Suprapubic skin (tissue), 4 donors: Measurements from ENCODE around the gene IL9. TPM values are rescaled to one million over a fixed set of nuclear protein-coding genes. Genes with fewer than 3 reads are reported as not detected.

Experiments used
- DNase-seq, 2 donors: peaks; one replicate each; pipeline ENCODE4 v3.0.0-alpha.2; 2019; ENCODE audit warnings: low spot score in 2 of 2
- H3K27ac ChIP-seq: fragments of 200-600 bp; sonication (generic); one replicate; pipeline ENCODE4 v1.5.1; 2019
- H3K27me3 ChIP-seq: fragments of 200-600 bp; sonication (generic); one replicate; pipeline ENCODE4 v1.5.1; 2019
- H3K36me3 ChIP-seq: fragments of 200-600 bp; sonication (generic); one replicate; pipeline ENCODE4 v1.5.1; 2019
- H3K4me1 ChIP-seq: fragments of 200-600 bp; sonication (generic); one replicate; pipeline ENCODE4 v1.5.1; 2019
- H3K4me3 ChIP-seq: fragments of 200-600 bp; sonication (generic); one replicate; pipeline ENCODE4 v1.5.1; 2019; ENCODE audit warnings: mild to moderate bottlenecking
- H3K9me3 ChIP-seq: fragments of 200-600 bp; sonication (generic); one replicate; pipeline ENCODE4 v1.5.1; 2019
- CTCF ChIP-seq, 2 donors: fragments of 200-600 bp in 1 of 2; fragments of 450-650 bp in 1 of 2; sonication (generic) in 1 of 2; IDR thresholded peaks; one replicate each; pipeline ENCODE4 v1.5.1; 2016 to 2019; ENCODE audit warnings: antibody characterized with exemption in 2 of 2, mild to moderate bottlenecking in 1 of 2, moderate library complexity in 1 of 2
- EP300 ChIP-seq: sonication (generic); formaldehyde crosslinking; IDR thresholded peaks from one replicate; pipeline ENCODE4 v1.6.1; 2017; ENCODE audit warnings: antibody characterized with exemption
- POLR2A ChIP-seq, 2 donors: fragments of 450-650 bp; IDR thresholded peaks; one replicate each; pipeline ENCODE4 v1.6.1; 2017; ENCODE audit warnings: antibody characterized with exemption in 2 of 2, mild to moderate bottlenecking in 2 of 2, moderate library complexity in 2 of 2
- POLR2AphosphoS5 ChIP-seq, 3 donors: sonication (generic); formaldehyde crosslinking; IDR thresholded peaks; one replicate each; pipeline ENCODE4 v1.6.1; 2017; ENCODE audit warnings: antibody characterized with exemption in 3 of 3
- WGBS: methylation state at CpG from one replicate; pipeline ENCODE4 v1.1.5; 2018; 5-methylcytosine and 5-hydroxymethylcytosine counted together
- total RNA-seq, 4 donors: library from RNA; depleted of rRNA; stranded (reverse); fragments of >200 nt; gene quantifications; one replicate each; pipeline ENCODE4 v1.1.0, GENCODE V29; 2016

Gene IL9
- total RNA-seq, 4 donors from 2014 or later: not detected

GRCh38 chr5:135878156-135878620 lies 17.5 kb downstream of the IL9 start:
- Histone ChIP-seq H3K27me3 (no peaks in the 10 kb centered on the region), H3K36me3 (no peaks in the 10 kb centered on the region), H3K27ac (no peak overlapping the region), H3K4me1 (no peaks in the 10 kb centered on the region), H3K9me3 (no peaks in the 10 kb centered on the region), H3K4me3 (no peak overlapping the region)
- TF ChIP-seq EP300 (no peak), CTCF (IDR thresholded peaks at IDR 0.05) (no peak), POLR2A (IDR thresholded peaks at IDR 0.05) (no peak), POLR2AphosphoS5 (IDR thresholded peaks at IDR 0.05) (no peak)
- 55% methylated on average over 4 of the region's 4 CpGs for WGBS
- DNase-seq: peak in 1 of 2 donors; percentile 59

- DNase-seq: peak in 1 of 2 donors; percentile 40
- 89% methylated on average over 6 of the region's 6 CpGs for WGBS
- H3K9me3 ChIP-seq: no peaks in the 10 kb centered on the region
- H3K4me3 ChIP-seq: no peak overlapping the region
- H3K27me3 ChIP-seq: no peaks in the 10 kb centered on the region
- H3K4me1 ChIP-seq: no peaks in the 10 kb centered on the region
- no peak overlapping the region for H3K27ac ChIP-seq
- H3K36me3 ChIP-seq: no peaks in the 10 kb centered on the region
- no peak for TF ChIP-seq POLR2A (IDR thresholded peaks at IDR 0.05)
- no peak for TF ChIP-seq CTCF (IDR thresholded peaks at IDR 0.05)
- TF ChIP-seq POLR2AphosphoS5 (IDR thresholded peaks at IDR 0.05): no peak
- no peak for TF ChIP-seq EP300
These were observed 18.0 kb downstream of the IL9 start for GRCh38 chr5:135877570-135878155.

- H3K9me3 ChIP-seq: no peaks in the 10 kb centered on the region
- DNase-seq: no peak
- no peak overlapping the region for H3K27ac ChIP-seq
- 81% methylated on average over 5 of the region's 5 CpGs for WGBS
- no peaks in the 10 kb centered on the region for H3K36me3 ChIP-seq
- H3K27me3 ChIP-seq: no peaks in the 10 kb centered on the region
- TF ChIP-seq CTCF (IDR thresholded peaks at IDR 0.05) (no peak), EP300 (no peak), POLR2A (IDR thresholded peaks at IDR 0.05) (no peak), POLR2AphosphoS5 (IDR thresholded peaks at IDR 0.05) (no peak)
- H3K4me1 ChIP-seq: no peaks in the 10 kb centered on the region
- H3K4me3 ChIP-seq: no peak overlapping the region
These were observed 19.5 kb downstream of the IL9 start for GRCh38 chr5:135876146-135876545.

GRCh38 chr5:135875567-135875966 lies 20.1 kb downstream of the IL9 start:
- Histone ChIP-seq H3K27me3 (no peaks in the 10 kb centered on the region), H3K9me3 (no peaks in the 10 kb centered on the region), H3K36me3 (no peaks in the 10 kb centered on the region), H3K27ac (no peak overlapping the region), H3K4me3 (no peak overlapping the region), H3K4me1 (no peaks in the 10 kb centered on the region)
- TF ChIP-seq CTCF (IDR thresholded peaks at IDR 0.05) (no peak), POLR2AphosphoS5 (IDR thresholded peaks at IDR 0.05) (no peak), EP300 (no peak), POLR2A (IDR thresholded peaks at IDR 0.05) (no peak)
- 82% methylated on average over 3 of the region's 3 CpGs for WGBS
- DNase-seq: peak in 1 of 2 donors; percentile 29

- Histone ChIP-seq H3K36me3 (no peaks in the 10 kb centered on the region), H3K4me1 (no peaks in the 10 kb centered on the region), H3K4me3 (no peak overlapping the region), H3K9me3 (no peaks in the 10 kb centered on the region), H3K27me3 (no peaks in the 10 kb centered on the region), H3K27ac (no peak overlapping the region)
- WGBS: 86% methylated on average over 3 of the region's 3 CpGs
- DNase-seq: peak in 1 of 2 donors; percentile 54
- TF ChIP-seq POLR2A (IDR thresholded peaks at IDR 0.05): no peak
- no peak for TF ChIP-seq EP300
- no peak for TF ChIP-seq CTCF (IDR thresholded peaks at IDR 0.05)
- no peak for TF ChIP-seq POLR2AphosphoS5 (IDR thresholded peaks at IDR 0.05)
These were observed 21.2 kb downstream of the IL9 start for GRCh38 chr5:135874461-135874860.
